Measurements from ENCODE around the gene KCTD16. TPM values are rescaled to one million over a fixed set of nuclear protein-coding genes. Genes with fewer than 3 reads are reported as not detected.

Gene KCTD16
- polyA plus RNA-seq, 1 of the 3 experiments (the other 2 are of a cell fraction): 0.03 TPM

DNA sequence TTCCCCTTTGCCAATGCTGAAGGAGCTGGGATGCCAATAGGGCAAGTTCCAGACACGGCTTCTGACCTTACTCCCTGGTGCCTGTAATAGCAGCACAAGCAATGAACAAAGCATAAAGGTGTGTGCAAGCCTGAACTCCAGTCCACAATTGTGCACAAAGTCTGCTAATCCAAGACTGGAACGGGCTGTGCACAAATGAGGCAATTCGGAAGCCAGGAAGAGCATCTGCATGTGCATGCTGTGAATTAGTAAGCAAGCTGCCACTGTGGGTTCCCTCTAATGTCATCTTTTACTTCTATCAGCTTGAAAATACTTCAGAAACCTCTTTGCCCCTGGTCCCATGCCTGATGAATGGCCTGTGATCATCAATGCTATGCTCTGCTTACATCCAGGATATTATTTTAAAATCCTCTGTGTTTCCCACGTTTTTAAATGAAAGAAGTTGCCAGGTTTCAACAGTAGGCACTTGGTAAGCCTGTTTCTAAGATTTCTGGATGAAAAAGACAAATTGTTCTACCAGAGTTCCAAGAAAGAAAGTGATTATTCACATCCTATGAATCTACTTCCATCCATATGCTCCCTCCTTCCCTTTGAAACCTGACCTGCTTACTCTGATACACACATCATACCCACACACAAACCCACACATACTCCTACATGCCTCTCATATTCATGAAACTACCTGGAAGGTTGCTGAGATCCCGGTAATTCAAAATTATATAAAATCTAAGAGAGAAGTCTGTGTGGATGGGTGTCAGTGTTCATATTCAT, 165.7 kb downstream of the KCTD16 start:
- Histone ChIP-seq H2AFZ (ENCODE audit: low read depth) (no peak overlapping the region), H3K79me2 (ENCODE audit: insufficient read depth) (no peaks in the 10 kb centered on the region), H3K27me3 (ENCODE audit: insufficient read depth) (no peaks in the 10 kb centered on the region), H3K4me1 (ENCODE audit: control insufficient read depth in 1 of 2, insufficient read depth in 2 of 2, low read depth in 1 of 2, low read length in 1 of 2) (peaks cover 0 to 6% of the 10 kb centered on the region in 2 experiments; a peak in 1 of 4 replicates), H3K9ac (no peak overlapping the region), H3F3A (replicated peaks; ENCODE audit: insufficient read depth) (no peaks in the 10 kb centered on the region), H3K4me2 (no peak overlapping the region), H3K36me3 (replicated peaks in 1 of 2; ENCODE audit: control insufficient read depth in 1 of 2, insufficient read depth in 2 of 2, low read length in 1 of 2) (no peaks in the 10 kb centered on the region), H3K27ac (ENCODE audit: low read depth in 2 of 2, low read length in 1 of 2) (no peak overlapping the region), H3K4me3 (ENCODE audit: low read depth in 2 of 2, low read length in 1 of 2) (no peak overlapping the region), H3K9me3 (no peaks in the 10 kb centered on the region), H4K20me1 (ENCODE audit: insufficient read depth) (no peaks in the 10 kb centered on the region), H3K9me2 (no peaks in the 10 kb centered on the region)
- DNase-seq: no peak
- TF ChIP-seq FOSL2 (IDR thresholded peaks at IDR 0.05; ENCODE audit: borderline replicate concordance, low read depth): no peak
- TF ChIP-seq EZH2phosphoT487 (IDR thresholded peaks at IDR 0.05; ENCODE audit: borderline replicate concordance, low read depth): no peak
- TF ChIP-seq YY1 (IDR thresholded peaks at IDR 0.05; ENCODE audit: low read depth): no peak
- TF ChIP-seq, protein P1, sequence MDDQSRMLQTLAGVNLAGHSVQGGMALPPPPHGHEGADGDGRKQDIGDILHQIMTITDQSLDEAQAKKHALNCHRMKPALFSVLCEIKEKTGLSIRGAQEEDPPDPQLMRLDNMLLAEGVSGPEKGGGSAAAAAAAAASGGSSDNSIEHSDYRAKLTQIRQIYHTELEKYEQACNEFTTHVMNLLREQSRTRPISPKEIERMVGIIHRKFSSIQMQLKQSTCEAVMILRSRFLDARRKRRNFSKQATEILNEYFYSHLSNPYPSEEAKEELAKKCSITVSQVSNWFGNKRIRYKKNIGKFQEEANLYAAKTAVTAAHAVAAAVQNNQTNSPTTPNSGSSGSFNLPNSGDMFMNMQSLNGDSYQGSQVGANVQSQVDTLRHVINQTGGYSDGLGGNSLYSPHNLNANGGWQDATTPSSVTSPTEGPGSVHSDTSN (IDR thresholded peaks at IDR 0.05): no peak
- TF ChIP-seq TEAD4 (IDR thresholded peaks at IDR 0.05; ENCODE audit: borderline replicate concordance, insufficient read depth): no peak
- no peak for TF ChIP-seq RFX5 (IDR thresholded peaks at IDR 0.05; ENCODE audit: low read length)
- no peak for TF ChIP-seq POLR2AphosphoS5 (IDR thresholded peaks at IDR 0.05; ENCODE audit: low read depth, low read length)
- TF ChIP-seq SIN3A (IDR thresholded peaks at IDR 0.05; ENCODE audit: borderline replicate concordance, low read depth, low read length): no peak
- TF ChIP-seq FOXJ3 (CRISPR knock-in tag; IDR thresholded peaks at IDR 0.05): no peak
- no peak for TF ChIP-seq RXRA (IDR thresholded peaks at IDR 0.05; ENCODE audit: borderline replicate concordance, low read depth)
- no peak for TF ChIP-seq MXI1 (IDR thresholded peaks at IDR 0.05; ENCODE audit: low read depth, low read length)
- TF ChIP-seq NFIC (IDR thresholded peaks at IDR 0.05; ENCODE audit: borderline replicate concordance): no peak
- WGBS (ENCODE audit: low lambda C conversion rate): 45% methylated on average over 5 of the region's 5 CpGs
- ChIA-PET POLR2A (no interaction called here), CTCF (interaction anchor here (1.3 to 2.2 kb wide), 2 partner anchors 16 to 17 kb away, joined by 3 to 9 read pairs; no protein-coding TSS in a partner anchor)

GRCh38 chr5:144352330-144352729, 181.7 kb downstream of the KCTD16 start:
- H3K4me1 ChIP-seq (ENCODE audit: control insufficient read depth in 1 of 2, insufficient read depth in 2 of 2, low read depth in 1 of 2, low read length in 1 of 2): peaks cover 0 to 15% of the 10 kb centered on the region in 2 experiments; a peak in 2 of 4 replicates
- ChIA-PET POLR2A (no interaction called here), CTCF (interaction anchor here (0.6 to 1.7 kb wide), 3 partner anchors 13 to 886 kb away, joined by 3 to 4 read pairs (median 3); no protein-coding TSS in a partner anchor)
- H3K9ac ChIP-seq: no peak overlapping the region
- H3K9me2 ChIP-seq: no peaks in the 10 kb centered on the region
- peak overlapping the region in 1 of 2 experiments; percentile 89; a peak in 2 of 4 replicates for H3K27ac ChIP-seq (ENCODE audit: low read depth in 2 of 2, low read length in 1 of 2)
- H3F3A ChIP-seq (replicated peaks; ENCODE audit: insufficient read depth): no peaks in the 10 kb centered on the region
- 10% methylated on average over 4 of the region's 4 CpGs for WGBS (ENCODE audit: low lambda C conversion rate)
- H3K27me3 ChIP-seq (ENCODE audit: insufficient read depth): no peaks in the 10 kb centered on the region
- no peaks in the 10 kb centered on the region for H3K9me3 ChIP-seq
- no peak overlapping the region for H3K4me2 ChIP-seq
- no peaks in the 10 kb centered on the region for H3K36me3 ChIP-seq (replicated peaks in 1 of 2; ENCODE audit: control insufficient read depth in 1 of 2, insufficient read depth in 2 of 2, low read length in 1 of 2)
- TF ChIP-seq EZH2phosphoT487 (IDR thresholded peaks at IDR 0.05; ENCODE audit: borderline replicate concordance, low read depth) (no peak), ZBTB33 (IDR thresholded peaks at IDR 0.05; ENCODE audit: borderline replicate concordance, low read depth) (no peak), MXI1 (IDR thresholded peaks at IDR 0.05; ENCODE audit: low read depth, low read length) (0 out of 2 replicates have a peak, but pooled peaks have one; percentile 23)
- H4K20me1 ChIP-seq (ENCODE audit: insufficient read depth): no peaks in the 10 kb centered on the region
- no peak overlapping the region for H2AFZ ChIP-seq (ENCODE audit: low read depth)
- peak; percentile 0 for DNase-seq
- no peaks in the 10 kb centered on the region for H3K79me2 ChIP-seq (ENCODE audit: insufficient read depth)
- no peak overlapping the region for H3K4me3 ChIP-seq (ENCODE audit: low read depth in 2 of 2, low read length in 1 of 2)

Data from SK-N-SH (cell line).